Osteoblast (primary cell): ENCODE measurements around the gene CABP1. TPM values are rescaled to one million over a fixed set of nuclear protein-coding genes. Genes with fewer than 3 reads are reported as not detected.

Experiments used
- DNase-seq: peaks from one replicate; pipeline ENCODE4 v3.0.0; 2011; ENCODE audit warnings: low spot score, mixed read lengths; ENCODE audit not compliant: insufficient read length; ENCODE audit errors: missing footprints
- H2AFZ ChIP-seq: 2 replicates; pipeline ENCODE4 v1.6.0; 2011; ENCODE audit warnings: mild to moderate bottlenecking, low read length
- H3K27ac ChIP-seq: 2 replicates; pipeline ENCODE4 v1.5.1; 2011; ENCODE audit warnings: mild to moderate bottlenecking, low read depth, low read length, moderate library complexity
- H3K27me3 ChIP-seq: 2 replicates; pipeline ENCODE4 v1.6.0; 2012; ENCODE audit warnings: mild to moderate bottlenecking, control low read depth, inconsistent platforms, low read length, moderate library complexity; ENCODE audit not compliant: insufficient read depth
- H3K36me3 ChIP-seq: 2 replicates; pipeline ENCODE4 v1.5.1; 2011; ENCODE audit warnings: mild to moderate bottlenecking, low read length, control low read depth, moderate library complexity; ENCODE audit not compliant: insufficient read depth
- H3K4me1 ChIP-seq: 2 replicates; pipeline ENCODE4 v1.5.1; 2011; ENCODE audit warnings: mild to moderate bottlenecking, low read length, control low read depth, moderate library complexity; ENCODE audit not compliant: insufficient read depth
- H3K4me2 ChIP-seq: 2 replicates; pipeline ENCODE4 v1.6.0; 2011; ENCODE audit warnings: mild to moderate bottlenecking, low read length; ENCODE audit not compliant: insufficient read depth
- H3K4me3 ChIP-seq: fragments of 200-600 bp; sonication (generic); 3 replicates; pipeline ENCODE4 v1.5.1; 2012; ENCODE audit warnings: mild to moderate bottlenecking, low read length, inconsistent platforms; ENCODE audit not compliant: insufficient read depth
- H3K79me2 ChIP-seq: 2 replicates; pipeline ENCODE4 v1.6.0; 2012; ENCODE audit warnings: mild to moderate bottlenecking, low read length, control low read depth, inconsistent platforms; ENCODE audit not compliant: insufficient read depth
- H3K9me3 ChIP-seq: 2 replicates; pipeline ENCODE4 v1.5.1; 2011; ENCODE audit warnings: low read depth, low read length, control low read depth
- H4K20me1 ChIP-seq: 2 replicates; pipeline ENCODE4 v1.6.0; 2012; ENCODE audit warnings: mild to moderate bottlenecking, low read length, control low read depth; ENCODE audit not compliant: insufficient read depth
- CTCF ChIP-seq: IDR thresholded peaks from 2 replicates; pipeline ENCODE4 v1.5.1; 2011; ENCODE audit warnings: mild to moderate bottlenecking, low read depth, low read length, moderate library complexity; ENCODE audit errors: extremely low read depth
- total RNA-seq: library from RNA; depleted of rRNA; stranded (reverse); fragments of >200 nt; gene quantifications from 2 replicates; pipeline ENCODE4 v1.2.3, GENCODE V29; 2012

Gene CABP1
- total RNA-seq, 1 donor = not detected

DNA sequence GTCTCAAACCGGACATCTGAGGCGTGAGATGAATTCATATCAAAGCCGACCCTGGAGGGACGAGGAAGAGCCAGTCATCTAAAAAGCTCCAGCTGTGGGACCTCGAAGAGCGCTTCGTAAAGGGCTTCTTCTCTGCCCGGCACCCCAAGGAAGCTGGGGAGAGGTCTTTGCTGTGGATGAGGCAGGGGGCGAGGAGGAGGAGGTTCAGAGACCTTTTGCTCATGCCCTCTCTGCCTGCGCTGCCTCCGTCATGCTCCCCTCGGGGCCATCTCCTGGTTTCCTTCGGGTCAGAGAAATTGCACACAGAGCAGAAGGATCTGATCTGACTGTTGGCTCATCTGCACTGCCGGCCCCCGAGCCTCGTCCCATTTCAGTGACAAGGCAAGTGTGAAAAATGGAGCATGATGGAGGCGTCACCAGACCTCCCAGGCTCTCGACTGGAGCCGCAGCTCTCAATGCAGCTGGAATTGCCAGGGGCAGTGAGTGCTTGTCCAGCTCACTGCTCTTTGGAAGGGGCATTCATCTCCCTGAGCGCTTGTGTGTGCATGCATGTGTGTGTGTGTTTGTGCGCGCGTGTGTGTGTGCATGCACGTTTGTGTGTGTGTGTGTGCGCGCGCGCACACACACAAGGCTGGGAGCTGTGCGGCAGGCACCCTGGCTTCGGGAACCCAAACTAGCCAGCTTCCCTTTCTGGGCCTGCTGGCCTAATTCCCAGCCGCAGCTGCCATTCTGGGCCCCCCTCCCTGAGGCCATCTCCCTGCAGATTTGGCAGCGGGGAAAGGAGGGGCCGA, 9.2 kb downstream of the CABP1 start:
- Histone ChIP-seq H3K79me2 (no peaks in the 10 kb centered on the region), H3K4me3 (peak overlapping the region; percentile 76), H3K27me3 (peaks cover 61% of the 10 kb centered on the region), H3K36me3 (no peaks in the 10 kb centered on the region), H4K20me1 (no peaks in the 10 kb centered on the region), H2AFZ (peak overlapping the region; percentile 99), H3K9me3 (no peaks in the 10 kb centered on the region), H3K27ac (peak overlapping the region; percentile 69), H3K4me1 (peaks cover 9% of the 10 kb centered on the region), H3K4me2 (peak overlapping the region; percentile 97)
- TF ChIP-seq CTCF = no peak
- no peak for DNase-seq

- Histone ChIP-seq H3K79me2 (no peaks in the 10 kb centered on the region), H2AFZ (no peak overlapping the region), H3K27me3 (peaks cover 59% of the 10 kb centered on the region), H3K36me3 (no peaks in the 10 kb centered on the region), H3K9me3 (no peaks in the 10 kb centered on the region), H4K20me1 (no peaks in the 10 kb centered on the region), H3K4me1 (peaks cover 9% of the 10 kb centered on the region), H3K27ac (no peak overlapping the region), H3K4me2 (no peak overlapping the region), H3K4me3 (no peak overlapping the region)
- no peak for DNase-seq
- no peak for TF ChIP-seq CTCF
Measured at GRCh38 chr12:120650233-120650690, 9.8 kb downstream of the CABP1 start.

DNA sequence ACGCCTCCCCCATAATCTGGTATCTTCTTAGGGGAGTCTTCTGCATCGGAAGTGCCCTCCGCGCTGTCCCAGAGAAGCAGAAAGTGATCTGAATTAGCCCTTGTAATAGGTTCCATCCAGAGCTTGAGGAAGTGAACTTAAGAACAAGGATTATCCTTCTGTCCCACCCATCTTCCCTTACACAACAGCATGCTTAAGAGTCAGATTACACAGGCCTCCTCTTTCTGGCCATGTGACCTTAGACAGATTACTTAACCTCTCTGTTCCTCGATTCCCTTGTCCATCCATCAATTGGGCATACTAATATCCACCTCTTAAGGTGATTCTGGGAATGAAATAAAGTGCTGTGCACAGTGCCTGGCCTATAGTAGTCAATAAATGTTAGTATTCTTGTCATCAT, 11.4 kb downstream of the CABP1 start:
- H3K27me3 ChIP-seq = peaks cover 48% of the 10 kb centered on the region
- H3K9me3 ChIP-seq = no peaks in the 10 kb centered on the region
- no peaks in the 10 kb centered on the region for H4K20me1 ChIP-seq
- no peaks in the 10 kb centered on the region for H3K79me2 ChIP-seq
- no peaks in the 10 kb centered on the region for H3K36me3 ChIP-seq
- no peak overlapping the region for H3K4me3 ChIP-seq
- H2AFZ ChIP-seq = no peak overlapping the region
- no peak overlapping the region for H3K27ac ChIP-seq
- DNase-seq = no peak
- TF ChIP-seq CTCF = no peak
- peaks cover 9% of the 10 kb centered on the region for H3K4me1 ChIP-seq
- no peak overlapping the region for H3K4me2 ChIP-seq

DNA sequence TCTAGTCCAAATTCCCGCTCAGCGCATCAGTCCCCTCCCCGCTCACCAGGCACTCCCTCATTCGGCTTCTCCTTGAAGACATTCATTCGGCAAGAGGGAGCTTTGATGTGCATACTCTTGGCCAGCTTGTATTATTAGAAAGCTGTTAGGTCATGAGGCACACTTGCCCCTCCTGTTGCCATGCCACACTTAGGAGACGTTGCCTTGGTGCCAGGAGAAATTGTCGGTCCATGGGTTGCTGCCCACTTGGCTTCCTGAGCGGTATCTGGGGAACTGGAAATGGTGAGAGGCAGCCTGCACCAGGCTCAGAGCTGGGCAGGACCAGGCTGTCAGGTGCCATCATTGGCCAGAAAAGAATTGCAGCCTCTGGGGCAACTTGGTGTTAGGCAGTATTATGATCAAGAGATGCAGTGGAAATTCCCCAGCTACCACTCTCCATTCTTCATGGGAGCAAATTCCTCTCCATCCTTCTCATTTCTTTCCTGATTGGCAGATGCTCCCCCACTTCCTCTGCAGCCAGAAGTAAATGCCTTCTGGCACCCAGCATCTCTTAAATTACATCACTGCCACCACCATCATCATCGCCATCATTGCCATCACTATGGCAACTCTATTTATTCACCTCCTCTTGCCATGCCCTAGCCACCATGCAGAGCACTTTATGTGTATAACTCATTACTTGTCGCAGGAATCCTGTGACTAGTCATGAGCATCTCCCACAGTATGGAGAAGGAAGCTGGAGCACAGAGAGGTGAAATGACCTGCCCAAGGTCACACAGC, 12.4 kb downstream of the CABP1 start:
- Histone ChIP-seq H3K36me3 (no peaks in the 10 kb centered on the region), H3K79me2 (no peaks in the 10 kb centered on the region), H3K4me2 (no peak overlapping the region), H3K4me1 (peaks cover 9% of the 10 kb centered on the region), H3K27ac (no peak overlapping the region), H4K20me1 (no peaks in the 10 kb centered on the region), H3K27me3 (peaks cover 47% of the 10 kb centered on the region), H2AFZ (no peak overlapping the region), H3K4me3 (no peak overlapping the region), H3K9me3 (no peaks in the 10 kb centered on the region)
- DNase-seq = no peak
- TF ChIP-seq CTCF = no peak
